Fibroblast of lung (primary cell): ENCODE data around the gene HDDC2. TPM values are rescaled to one million over a fixed set of nuclear protein-coding genes. Genes with fewer than 3 reads are reported as not detected.

Source experiments
- DNase-seq, 2 donors: peaks; one replicate each; pipeline versions ENCODE4 v3.0.0 to v3.0.0-alpha.2; 2010; ENCODE audit warnings: low read depth in 2 of 2
- H2AFZ ChIP-seq: 2 replicates; pipeline ENCODE4 v1.5.1; 2012; ENCODE audit warnings: low read length, control low read depth, inconsistent platforms
- H3K27ac ChIP-seq: 2 replicates; pipeline ENCODE4 v1.5.1; 2011; ENCODE audit warnings: low read length, control low read depth; ENCODE audit not compliant: insufficient read depth
- H3K27me3 ChIP-seq: 2 replicates; pipeline ENCODE4 v1.5.1; 2011; ENCODE audit warnings: mild to moderate bottlenecking, low read length; ENCODE audit not compliant: control insufficient read depth, insufficient read depth
- H3K36me3 ChIP-seq: 2 replicates; pipeline ENCODE4 v1.5.1; 2011; ENCODE audit warnings: low read length; ENCODE audit not compliant: control insufficient read depth, insufficient read depth
- H3K4me1 ChIP-seq: 2 replicates; pipeline ENCODE4 v1.5.1; 2011; ENCODE audit warnings: low read length; ENCODE audit not compliant: control insufficient read depth, insufficient read depth; ENCODE audit errors: extremely low read depth
- H3K4me2 ChIP-seq: 2 replicates; pipeline ENCODE4 v1.5.1; 2011; ENCODE audit warnings: low read length, control low read depth; ENCODE audit not compliant: insufficient read depth; ENCODE audit errors: extremely low read depth
- H3K4me3 ChIP-seq, 4 experiments: fragments of 200-600 bp in 1 of 4; sonication (generic) in 1 of 4; replicated peaks in 1 of 4; 2 replicates each; pipeline ENCODE4 v1.5.1; 2011 to 2016; ENCODE audit warnings: low read length in 4 of 4, low read depth in 3 of 4, mild to moderate bottlenecking in 3 of 4, control low read depth in 2 of 4, inconsistent platforms in 1 of 4, mixed read lengths in 1 of 4; ENCODE audit not compliant: insufficient read depth in 1 of 4; ENCODE audit errors: control extremely low read depth in 1 of 4
- H3K79me2 ChIP-seq: 2 replicates; pipeline ENCODE4 v1.5.1; 2012; ENCODE audit warnings: mild to moderate bottlenecking, low read length, inconsistent platforms; ENCODE audit not compliant: control insufficient read depth, insufficient read depth
- H3K9ac ChIP-seq: 2 replicates; pipeline ENCODE4 v1.5.1; 2011; ENCODE audit warnings: mild to moderate bottlenecking, low read length, control low read depth; ENCODE audit not compliant: insufficient read depth
- H3K9me3 ChIP-seq: 2 replicates; pipeline ENCODE4 v1.5.1; 2012; ENCODE audit warnings: low read depth, low read length; ENCODE audit not compliant: control insufficient read depth, insufficient read depth
- H4K20me1 ChIP-seq: 2 replicates; pipeline ENCODE4 v1.5.1; 2011; ENCODE audit warnings: low read length; ENCODE audit not compliant: control insufficient read depth, insufficient read depth; ENCODE audit errors: extremely low read depth
- CTCF ChIP-seq, 2 donors: IDR thresholded peaks in 1 of 2; conservative IDR thresholded peaks in 1 of 2; 1 replicate in 1 of 2; 2 replicates in 1 of 2; pipeline ENCODE4 v1.5.1; 2011 to 2012; ENCODE audit warnings: low read length in 2 of 2, control low read depth in 1 of 2, inconsistent platforms in 1 of 2, low read depth in 1 of 2, mild to moderate bottlenecking in 1 of 2
- EZH2 ChIP-seq: IDR thresholded peaks from 2 replicates; pipeline ENCODE4 v1.5.1; 2012; ENCODE audit warnings: low read length, control low read depth, mild to moderate bottlenecking; ENCODE audit errors: missing control alignments
- polyA plus RNA-seq, 2 donors: library from polyadenylated mRNA; depleted of rRNA in 1 of 2; stranded (reverse) in 1 of 2; unstranded in 1 of 2; fragments of >200 nt; gene quantifications; 2 replicates each; pipeline ENCODE4 v1.2.1, GENCODE V29; 2011 to 2012; ENCODE audit warnings: missing spikeins in 1 of 2
- total RNA-seq: library from RNA; depleted of rRNA; stranded (reverse); fragments of >200 nt; gene quantifications from 2 replicates; pipeline ENCODE4 v1.2.1, GENCODE V29; 2014

The HDDC2 gene
- total and polyA plus RNA-seq, 2 donors (not counting 1 experiment from before 2014, with no cell fraction given), result 58.8 to 174 TPM

- Histone ChIP-seq H2AFZ (no peak overlapping the region), H3K4me1 (peaks cover 3% of the 10 kb centered on the region), H3K36me3 (no peaks in the 10 kb centered on the region), H3K27ac (no peak overlapping the region), H4K20me1 (no peaks in the 10 kb centered on the region), H3K27me3 (no peaks in the 10 kb centered on the region), H3K9me3 (no peaks in the 10 kb centered on the region), H3K4me3 (no peak overlapping the region), H3K79me2 (no peaks in the 10 kb centered on the region), H3K9ac (no peak overlapping the region), H3K4me2 (no peak overlapping the region)
- no peak for DNase-seq
- no peak for TF ChIP-seq CTCF (conservative IDR thresholded peaks at IDR 0.05 in 1 of 2, IDR thresholded peaks at IDR 0.05 in 1 of 2; ENCODE audit: low read depth in 1 of 2, low read length in 2 of 2)
- TF ChIP-seq EZH2, result no peak
These were observed 70.0 kb downstream of the HDDC2 start for GRCh38 chr6:125231574-125232343.

- Histone ChIP-seq H3K27ac (no peak overlapping the region), H3K9ac (no peak overlapping the region), H3K79me2 (no peaks in the 10 kb centered on the region), H3K4me2 (no peak overlapping the region), H3K27me3 (no peaks in the 10 kb centered on the region), H3K4me3 (no peak overlapping the region), H4K20me1 (no peaks in the 10 kb centered on the region), H2AFZ (no peak overlapping the region), H3K9me3 (no peaks in the 10 kb centered on the region), H3K4me1 (peaks cover 3% of the 10 kb centered on the region), H3K36me3 (no peaks in the 10 kb centered on the region)
- TF ChIP-seq CTCF (conservative IDR thresholded peaks at IDR 0.05 in 1 of 2, IDR thresholded peaks at IDR 0.05 in 1 of 2; ENCODE audit: low read depth in 1 of 2, low read length in 2 of 2), result no peak
- TF ChIP-seq EZH2, result no peak
- no peak for DNase-seq
These were observed 70.6 kb downstream of the HDDC2 start for GRCh38 chr6:125231133-125231532.

- H3K9me3 ChIP-seq, result no peaks in the 10 kb centered on the region
- no peaks in the 10 kb centered on the region for H3K36me3 ChIP-seq
- peaks cover 3% of the 10 kb centered on the region for H3K4me1 ChIP-seq
- no peaks in the 10 kb centered on the region for H3K27me3 ChIP-seq
- no peak overlapping the region for H3K27ac ChIP-seq
- H3K79me2 ChIP-seq, result no peaks in the 10 kb centered on the region
- H2AFZ ChIP-seq, result no peak overlapping the region
- TF ChIP-seq CTCF (conservative IDR thresholded peaks at IDR 0.05 in 1 of 2, IDR thresholded peaks at IDR 0.05 in 1 of 2; ENCODE audit: low read depth in 1 of 2, low read length in 2 of 2) (no peak), EZH2 (no peak)
- no peak overlapping the region for H3K4me3 ChIP-seq
- H3K9ac ChIP-seq, result no peak overlapping the region
- DNase-seq, result peak in 1 of 2 donors; percentile 38
- no peaks in the 10 kb centered on the region for H4K20me1 ChIP-seq
- no peak overlapping the region for H3K4me2 ChIP-seq
These were observed 71.1 kb downstream of the HDDC2 start for GRCh38 chr6:125230674-125231073.
